Measurements from ENCODE around the gene SALL2.

Gene SALL2

DNA sequence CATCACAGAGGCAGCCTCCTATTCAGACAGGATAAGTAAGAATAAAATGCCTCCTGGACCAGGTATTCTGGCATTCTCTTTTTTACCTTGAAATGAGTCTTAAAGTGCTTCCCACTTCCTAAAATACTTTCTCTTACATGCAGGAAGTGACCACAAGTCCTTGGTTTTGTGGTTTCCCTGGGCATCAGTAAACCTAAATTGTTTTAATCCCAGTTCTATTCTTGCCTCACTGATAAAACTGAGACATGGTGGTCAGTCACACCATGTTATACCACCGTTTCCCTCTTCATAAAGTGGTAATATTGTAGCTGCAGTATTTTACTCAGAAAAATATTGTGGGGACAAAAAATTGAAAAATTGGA is 1.2 kb upstream of the SALL2 start:
- no peak for DNase-seq

DNA sequence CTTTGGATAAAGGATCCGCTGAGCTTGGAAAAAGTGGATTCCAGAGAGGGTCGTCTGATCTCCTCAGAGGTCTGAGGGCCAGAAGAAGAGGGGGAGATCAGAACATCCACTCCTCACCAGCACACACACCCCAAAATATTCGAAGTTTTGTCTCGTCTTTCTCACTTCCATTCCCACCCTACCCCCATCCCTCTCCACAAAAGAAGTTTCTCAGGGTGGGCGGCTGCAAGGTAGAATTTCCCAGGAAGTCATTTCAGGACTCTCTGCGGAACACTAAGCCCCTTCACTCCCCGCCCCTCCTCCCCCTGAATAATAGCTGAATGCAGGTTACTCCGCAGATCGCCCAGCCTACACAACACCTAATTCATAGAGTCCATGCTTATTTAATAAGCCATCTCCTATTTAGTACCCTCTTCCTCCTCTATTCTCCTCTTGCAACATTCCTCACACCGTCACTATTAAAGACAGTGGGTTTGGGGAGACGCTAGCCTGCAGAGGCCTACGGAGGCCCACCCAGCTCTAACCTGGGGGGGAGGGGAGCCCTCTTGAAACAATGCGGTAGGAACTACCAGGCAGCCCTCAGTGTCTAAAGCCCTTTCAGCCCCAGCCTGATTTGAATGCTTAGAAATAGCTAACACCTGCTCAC is 649 bp upstream of the SALL2 start:
- DNase-seq: peak in 1 of 14 donors; percentile 63

DNA sequence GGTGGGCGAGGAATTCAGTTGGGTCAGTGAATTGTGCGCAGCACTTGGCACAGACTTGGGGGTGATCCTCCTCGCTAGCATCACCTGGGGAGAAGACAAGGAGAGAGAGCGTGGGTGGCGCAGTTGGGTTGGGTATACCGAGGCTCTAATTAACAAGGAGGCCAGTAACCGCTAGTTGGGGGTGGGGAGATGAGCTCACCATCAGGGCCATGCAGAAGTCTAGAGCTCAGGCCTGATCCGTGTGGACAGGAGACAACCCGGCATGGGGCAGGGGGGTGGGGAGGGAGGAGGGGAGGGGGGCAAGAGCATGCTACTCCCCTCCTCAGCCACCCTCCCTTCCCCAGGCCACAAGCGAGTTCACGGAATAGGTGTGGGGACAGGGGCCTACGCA is 580 bp downstream of the SALL2 start:
- DNase-seq: peak in 5 of 14 donors; percentile 5 to 55 (median 39)

DNA sequence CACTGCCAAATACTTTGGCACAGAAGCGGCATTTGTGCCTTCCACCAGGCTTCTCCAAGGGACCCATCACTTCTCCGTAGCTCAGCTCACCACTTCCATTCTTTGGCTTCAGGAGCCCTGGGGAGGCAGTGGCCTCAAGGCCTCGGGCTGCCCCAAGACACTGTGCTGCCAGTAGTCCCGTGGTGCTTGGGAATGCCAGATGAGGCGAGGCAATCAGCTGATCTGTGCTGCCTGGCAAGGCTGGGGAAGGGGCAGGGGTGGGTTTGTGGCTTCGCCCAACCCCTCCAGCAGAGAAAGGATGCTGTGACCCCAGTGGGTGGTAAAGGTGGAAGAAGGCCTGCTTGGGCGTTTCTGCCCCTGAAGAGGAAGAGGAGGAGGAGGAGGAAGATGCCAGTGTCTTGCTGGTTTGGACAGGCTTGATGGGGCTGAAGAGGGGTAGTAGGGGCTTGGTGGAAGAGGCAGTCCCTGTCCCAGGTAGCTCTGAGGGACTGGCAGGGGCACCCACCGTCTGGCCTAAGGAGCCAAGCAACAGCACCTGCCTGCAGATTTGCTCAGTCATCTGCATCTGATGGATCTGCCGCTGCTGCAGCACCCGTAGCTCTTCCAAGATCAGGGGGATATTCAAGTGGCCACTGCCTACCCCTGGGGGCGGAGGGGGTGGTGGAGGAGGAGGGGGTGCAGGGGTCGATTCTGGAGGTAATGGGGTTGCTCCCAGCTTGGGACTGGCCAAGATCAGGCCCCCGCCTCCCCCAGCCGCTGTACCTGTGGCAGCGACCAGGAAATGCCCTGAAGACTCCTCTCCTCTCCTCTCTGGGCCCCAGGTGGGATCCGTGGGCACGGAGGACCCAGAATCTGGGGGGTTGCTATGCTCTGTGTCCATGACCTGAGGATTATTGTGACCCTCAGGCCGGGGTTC is 1.3 kb downstream of the SALL2 start:
- DNase-seq: peak in 6 of 14 donors; percentile 6 to 48 (median 26)

DNA sequence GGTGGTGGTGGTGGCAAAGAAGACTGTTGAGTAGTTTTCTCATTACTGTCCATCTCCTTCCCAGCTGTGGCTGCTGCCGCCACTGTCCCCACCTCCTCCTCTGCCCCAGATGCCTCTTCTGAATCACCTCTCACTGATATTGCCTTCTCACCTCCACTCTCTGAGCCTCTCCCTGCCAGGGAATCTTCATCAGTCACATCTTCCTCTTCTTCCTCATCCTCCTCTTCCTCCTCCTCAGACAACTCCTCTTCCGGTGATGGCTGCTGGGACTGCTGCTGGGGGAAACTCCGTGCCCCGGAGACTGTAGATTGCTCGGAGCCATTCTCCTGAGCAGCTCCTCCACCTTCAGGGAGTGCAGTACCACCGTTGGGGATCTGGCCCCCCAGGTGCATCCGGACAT is 2.9 kb downstream of the SALL2 start:
- no peak for DNase-seq

DNA sequence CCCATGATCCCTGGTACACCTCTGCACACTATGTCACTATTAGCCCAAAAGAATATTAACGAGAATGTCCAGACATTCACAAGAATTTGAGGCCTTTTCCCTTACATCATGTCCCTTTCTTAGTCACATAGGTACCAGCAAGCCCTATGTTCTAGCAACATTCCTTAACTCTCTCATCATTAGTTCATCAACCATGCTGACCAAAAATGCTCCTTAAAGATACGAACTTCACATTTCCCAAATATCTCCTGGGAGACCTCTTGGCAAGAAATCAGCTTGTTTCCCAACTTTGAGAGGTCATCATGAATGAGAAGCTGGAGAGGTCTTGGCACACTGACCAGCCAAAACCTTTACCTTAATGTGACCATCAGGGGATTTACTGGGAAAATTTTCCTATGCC is 4.6 kb downstream of the SALL2 start:
- no peak for DNase-seq

DNA sequence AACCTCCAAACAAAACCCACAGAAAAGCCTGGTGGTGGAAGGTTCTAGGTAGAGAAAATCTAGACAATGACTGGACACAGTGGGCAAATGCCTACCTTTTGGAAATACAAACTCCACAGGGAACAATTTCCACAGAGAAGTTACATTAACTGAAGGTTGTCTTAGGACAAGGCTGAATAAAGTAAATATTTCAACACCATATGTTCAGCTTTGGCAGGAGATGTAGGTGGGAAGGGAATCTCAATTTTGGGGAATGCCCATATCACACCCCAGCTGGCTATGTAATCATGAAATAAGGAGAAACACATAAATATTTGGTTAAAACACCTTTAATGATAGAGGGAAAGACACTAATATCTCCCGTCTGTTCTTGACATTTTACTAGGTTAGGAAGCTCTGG is 5.4 kb downstream of the SALL2 start:
- peak in 1 of 14 donors; percentile 6 for DNase-seq

DNA sequence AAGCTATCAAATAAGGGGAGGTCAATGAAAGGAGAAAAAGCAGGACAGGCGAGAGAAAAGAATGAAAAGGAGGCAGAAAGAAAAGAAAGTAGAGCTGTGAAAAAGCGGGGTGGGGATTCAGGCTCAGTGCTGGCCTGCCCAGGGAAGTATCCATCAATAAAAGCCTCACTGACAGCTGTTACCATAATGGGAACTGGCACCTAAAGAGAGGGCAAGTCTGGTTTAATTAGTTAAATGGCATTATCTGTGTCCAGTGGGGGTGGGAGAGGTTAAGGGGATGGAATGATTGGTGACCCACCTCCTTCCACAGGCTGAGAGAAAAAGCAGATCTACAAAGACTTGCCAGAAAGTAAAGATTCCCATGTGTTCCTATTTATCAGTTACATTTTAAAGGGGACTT is 7.4 kb downstream of the SALL2 start:
- no peak for DNase-seq

DNA sequence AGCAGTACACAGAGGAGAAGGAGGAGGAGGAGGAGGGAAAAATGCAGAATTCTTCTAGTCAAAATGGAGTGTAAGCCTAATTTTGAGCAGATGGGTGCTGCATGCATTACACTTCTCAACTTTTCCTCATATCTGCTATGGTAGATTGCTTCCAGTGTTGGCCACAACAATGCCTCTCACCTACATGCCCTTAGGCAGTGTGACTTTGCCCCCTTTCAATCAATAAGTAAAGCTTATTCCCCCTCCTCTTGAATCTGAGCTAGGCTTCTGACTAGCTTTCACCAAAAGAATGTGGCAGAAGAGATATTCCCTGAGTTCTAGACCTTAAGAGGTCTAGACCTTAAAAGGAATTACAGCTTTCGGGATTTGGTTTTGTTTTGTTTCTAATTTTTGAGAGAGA is 11.8 kb downstream of the SALL2 start:
- no peak for DNase-seq

DNA sequence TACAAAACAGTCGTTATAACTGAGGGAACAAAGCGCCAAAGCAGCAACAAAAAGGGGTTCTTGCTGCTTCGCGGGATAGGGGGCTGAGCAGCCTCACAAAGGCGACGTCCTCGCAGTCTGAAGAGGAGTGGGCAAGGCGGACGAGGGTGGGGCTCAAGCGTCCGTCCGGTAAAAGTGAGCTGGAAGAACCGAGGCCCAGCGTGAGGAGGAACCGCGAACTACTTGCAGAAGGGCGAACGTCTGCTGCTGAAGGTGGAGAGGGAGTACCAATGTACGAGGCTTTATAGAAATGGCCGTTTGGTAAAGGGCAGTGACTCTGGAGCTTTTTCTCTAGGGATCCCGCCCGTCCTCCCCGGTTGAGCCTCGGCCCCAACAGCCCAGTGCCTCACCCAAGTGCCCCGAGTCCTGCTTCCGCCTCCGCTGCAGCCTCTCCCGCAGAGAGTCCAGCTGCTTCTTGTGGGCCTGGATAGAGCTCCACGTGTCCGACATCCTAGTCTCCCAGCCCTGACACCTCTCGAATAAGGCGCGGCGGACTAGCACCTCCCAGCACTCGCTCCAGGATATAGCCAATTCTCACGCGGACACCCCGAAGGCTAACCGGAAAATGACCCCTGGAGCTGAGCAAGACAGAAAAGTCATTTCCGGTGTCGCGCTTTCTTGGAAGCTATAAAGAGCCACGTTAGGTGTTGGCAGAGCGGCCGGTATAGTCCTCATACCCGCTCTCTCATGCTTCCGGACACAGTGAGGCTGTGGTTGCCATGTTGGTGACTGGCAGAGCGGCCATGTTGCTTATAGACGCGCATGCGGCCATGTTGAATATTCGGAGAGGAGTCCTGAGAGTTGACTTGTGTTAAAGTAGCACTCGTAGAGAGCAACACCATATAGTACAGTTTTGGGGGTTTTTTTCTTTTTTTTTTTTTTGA is 15.2 kb downstream of the SALL2 start, which contains the start of gene METTL3:
Gene METTL3 (minus strand): TSS at position 606 of the 923 bp plus-strand sequence. CDS start 117 bp downstream, at position 489.
- DNase-seq: peak; percentile 55 to 99 (median 92)

DNA sequence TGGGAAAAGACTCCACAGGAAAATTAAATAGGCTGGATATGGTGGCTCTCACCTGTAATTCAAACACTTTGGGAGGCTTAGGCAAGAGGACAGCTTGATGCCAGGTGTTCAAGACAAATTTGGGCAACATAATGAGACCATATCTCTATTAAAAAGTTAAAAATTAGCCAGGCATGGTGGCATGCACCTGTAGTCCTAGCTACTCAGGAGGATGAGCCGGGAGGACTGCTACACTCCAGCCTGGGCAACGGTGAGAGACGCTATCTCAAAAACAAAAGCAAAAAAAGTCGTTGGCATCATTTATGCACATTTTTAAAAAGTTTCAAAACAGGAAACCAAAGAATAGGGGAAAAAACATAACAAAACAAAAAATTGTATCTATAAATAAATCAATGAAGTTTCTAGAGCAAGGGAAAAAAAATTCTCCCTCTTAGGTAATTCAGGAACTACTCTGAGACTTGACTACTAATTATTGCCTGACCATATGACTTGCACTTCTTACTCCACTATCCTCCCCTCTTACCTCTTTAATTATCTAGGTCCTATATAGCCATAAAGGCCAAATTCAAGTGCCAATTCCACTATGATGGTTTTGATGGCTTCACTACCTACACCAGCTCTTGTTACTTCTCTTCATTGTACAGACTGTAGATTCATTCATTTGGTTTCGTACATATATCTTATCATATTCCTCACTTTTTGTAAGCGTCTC is 16.6 kb downstream of the SALL2 start:
- no peak for DNase-seq

DNA sequence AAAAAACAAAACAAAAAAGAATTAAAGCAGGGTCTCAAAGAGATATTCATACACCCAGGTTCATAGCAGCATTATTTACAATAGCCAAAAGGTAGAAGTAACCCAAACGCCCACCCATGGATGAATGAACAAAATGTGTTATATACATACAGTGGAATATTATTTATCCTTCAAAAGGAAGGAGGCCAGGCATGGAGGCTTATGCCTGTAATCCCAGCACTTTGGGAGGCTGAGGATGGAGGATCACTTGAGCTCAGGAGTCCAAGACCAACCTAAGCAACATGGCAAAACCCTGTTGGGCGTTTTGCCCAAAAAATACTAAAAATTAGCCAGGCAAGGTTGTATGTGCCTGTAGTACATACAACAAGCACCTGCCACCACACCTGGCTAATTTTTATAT is 19.6 kb downstream of the SALL2 start:
- DNase-seq: no peak

DNA sequence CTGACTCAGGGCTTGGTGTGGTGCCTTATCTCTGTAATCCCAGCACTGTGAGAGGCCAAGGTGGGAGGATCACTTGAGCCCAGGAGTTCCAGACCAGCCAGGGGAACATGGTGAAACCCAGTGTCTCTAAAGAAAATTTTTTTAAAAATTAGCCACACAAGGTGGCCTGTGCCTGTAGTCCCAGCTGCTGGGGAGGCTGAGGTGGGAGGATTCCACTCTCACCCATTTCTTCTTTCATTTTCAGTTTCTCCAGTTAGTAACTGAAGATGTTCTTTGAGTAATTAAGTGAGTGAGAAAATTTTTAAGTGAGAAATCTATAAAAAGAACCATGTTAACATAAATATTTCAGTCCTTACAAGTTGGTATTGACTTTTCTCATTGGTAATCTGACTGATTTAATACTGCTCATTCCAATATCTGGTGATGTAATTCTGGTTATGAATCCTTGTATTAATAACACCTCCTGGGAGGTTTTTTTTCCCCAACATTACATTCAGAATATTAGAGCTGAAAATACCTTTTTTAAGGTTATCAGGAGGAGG is 21.1 kb downstream of the SALL2 start:
- no peak for DNase-seq

DNA sequence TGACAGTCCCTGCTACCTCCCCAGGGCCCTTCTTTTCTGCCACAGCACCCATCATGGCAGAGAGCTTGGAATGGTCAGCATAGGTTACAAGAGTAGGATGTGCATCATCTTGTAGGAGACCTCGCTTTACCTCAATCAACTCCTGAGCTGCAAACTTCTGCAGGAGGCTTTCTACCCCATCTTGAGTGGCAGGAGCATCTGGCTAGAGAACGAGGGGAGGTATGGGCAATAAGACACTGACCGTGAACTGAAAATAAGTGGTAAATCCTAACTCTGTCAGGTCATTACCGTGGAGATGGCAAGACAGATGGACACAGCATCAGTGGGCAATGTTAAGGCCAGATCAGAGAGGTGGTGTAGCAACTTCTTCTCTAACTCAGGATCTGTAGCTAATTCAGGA is 22.8 kb downstream of the SALL2 start:
- no peak for DNase-seq

DNA sequence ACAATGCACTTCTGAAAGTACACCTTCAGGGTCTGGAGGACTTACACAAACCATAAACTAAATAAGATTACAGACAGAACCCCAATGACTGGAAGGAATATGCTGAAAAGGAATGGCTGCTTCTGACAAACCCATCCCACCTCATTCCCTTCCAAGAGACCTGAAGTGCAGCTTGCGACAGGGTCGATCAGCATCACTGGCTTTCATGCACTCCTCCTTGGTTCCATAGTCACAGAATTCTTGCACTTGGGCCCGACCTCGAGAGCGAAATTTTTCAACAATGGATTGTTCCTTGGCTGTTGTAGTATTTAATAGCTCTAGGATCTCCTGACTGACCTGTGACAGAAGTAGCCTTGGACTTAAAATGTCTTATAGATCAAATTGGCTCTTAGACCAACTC is 24.6 kb downstream of the SALL2 start:
- DNase-seq: no peak

DNA sequence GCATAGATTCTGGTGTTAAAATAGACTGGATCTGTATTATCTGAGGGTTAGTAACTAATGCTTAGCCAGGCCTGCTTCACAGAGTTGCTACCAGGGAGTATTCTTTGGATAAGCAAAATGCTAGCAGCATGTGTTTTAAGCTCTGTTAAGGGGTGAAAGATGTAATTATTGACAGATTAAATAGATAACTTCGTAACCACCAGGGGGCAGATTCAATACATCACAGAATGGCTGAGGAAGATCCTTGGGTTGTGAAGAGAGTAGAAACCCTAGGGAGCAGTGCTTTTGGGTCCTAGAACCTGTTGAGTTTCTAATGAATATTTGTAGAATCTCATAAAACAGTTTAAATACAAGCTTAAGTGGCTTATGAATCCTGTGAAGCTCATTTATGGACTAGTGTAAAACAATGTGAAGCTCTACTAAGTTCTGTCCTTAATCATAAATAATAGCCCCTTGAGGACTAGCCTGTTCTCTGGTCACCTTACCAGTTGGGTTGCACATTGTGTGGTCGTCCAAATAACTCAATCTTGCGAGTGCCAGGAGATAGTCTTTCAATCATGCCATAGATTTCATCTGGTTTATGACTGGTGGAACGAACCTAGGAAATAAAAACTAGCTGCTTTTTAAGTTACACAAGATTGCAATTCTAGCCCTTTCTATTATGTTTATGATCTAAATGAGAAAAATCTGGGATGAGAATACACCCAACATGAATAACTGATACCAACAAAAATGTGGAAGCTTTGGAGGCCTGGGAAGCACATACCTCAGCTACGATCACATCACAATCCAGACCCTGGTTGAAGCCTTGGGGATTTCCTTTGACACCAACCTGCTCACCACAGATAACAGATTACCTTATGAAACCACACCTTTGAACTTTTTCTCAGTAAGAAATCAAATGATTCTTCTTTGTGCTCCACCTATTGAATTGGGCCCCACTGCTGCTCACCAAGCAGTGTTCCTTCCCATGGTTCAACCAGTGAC is 27.3 kb downstream of the SALL2 start:
- peak in 1 of 14 donors; percentile 20 for DNase-seq

DNA sequence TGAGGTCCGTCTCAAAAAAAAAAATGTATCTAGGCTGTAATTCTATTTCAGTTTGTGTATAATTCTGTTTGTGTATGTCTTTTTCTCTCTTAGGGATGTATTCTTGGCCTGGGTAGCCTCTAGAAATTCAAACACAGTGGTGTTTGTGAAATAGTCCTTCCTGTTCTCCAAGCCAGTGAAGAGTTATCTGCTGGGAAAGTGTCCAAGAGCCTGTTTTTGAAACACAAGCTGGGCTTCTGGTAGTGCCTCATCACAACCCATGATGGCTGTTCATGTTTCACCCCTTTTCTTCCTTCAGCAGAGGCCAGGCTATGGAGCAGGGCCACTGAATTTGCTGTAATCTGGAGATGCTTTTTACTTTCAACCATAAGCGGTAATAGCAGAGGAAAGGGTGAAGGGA is 29.7 kb downstream of the SALL2 start:
- no peak for DNase-seq

DNA sequence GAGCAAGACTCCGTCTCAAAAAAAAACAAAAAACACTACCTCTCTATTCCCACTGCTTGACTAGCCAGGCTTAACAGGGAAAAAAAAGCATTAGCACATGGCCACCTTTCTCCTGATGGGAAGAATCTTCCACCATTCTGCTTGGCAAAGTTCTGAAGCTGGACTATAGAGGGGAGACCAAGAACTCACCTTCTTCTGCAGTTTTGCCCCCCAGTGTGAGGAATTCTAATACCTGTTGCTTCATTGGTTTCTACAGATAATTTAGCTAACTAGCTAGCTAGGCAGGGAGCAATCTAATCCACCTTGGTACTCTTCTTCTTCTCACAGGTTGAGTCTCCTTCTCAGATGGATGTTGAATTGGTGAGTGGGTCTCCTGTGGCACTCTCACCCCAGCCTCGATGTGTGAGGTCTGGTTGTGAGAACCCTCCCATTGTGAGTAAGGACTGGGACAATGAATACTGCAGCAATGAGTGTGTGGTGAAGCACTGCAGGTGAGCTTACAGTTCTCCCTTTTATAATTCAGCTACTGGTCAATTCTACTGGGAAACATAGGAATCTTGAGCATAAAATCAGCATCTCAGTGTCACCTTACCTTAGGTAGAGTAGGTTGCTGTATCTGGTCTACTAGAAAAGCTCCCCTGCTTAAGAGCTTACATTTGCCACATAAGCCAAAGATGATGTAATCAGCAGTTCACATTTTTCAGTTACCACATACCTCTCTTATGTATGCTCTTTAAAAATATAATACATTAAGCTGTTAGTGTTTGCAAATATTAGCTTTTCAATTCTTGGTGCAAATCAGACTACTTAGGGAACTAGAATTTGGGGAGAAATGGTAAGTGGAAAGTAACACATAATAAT is 31.0 kb downstream of the SALL2 start:
- no peak for DNase-seq

DNA sequence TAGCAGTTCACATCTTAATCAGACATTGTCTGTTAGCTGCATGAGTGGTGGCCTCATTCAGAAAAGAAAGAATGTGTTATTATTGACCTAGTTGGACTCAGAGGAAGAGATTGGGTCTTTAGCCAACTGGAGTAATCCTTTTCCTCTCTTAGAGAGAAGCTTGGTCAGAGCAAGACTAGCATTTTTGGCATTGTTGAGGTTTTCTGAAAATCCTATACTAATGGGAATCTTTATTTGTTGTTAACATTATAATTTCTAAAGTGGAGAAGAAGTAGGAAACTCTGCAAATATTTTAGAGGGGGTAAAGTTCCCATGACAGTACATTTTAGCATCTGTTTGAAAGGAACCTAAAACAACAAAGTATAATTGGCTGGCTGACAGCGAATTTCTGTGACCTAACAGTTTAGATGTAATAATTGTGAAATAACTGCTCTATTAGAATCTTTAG is 39.5 kb downstream of the SALL2 start:
- DNase-seq: no peak

Measured in C1 segment of cervical spinal cord (tissue), 14 donors.